HUES64 (cell line): ENCODE measurements around the gene SPANXB1. TPM values are rescaled to one million over a fixed set of nuclear protein-coding genes. Genes with fewer than 3 reads are reported as not detected.
"Not testable (repeated sequence)": the region's sequence is repeated elsewhere in the genome, so short reads cannot be mapped to it uniquely, and the experiment has no call there.

Source experiments
- H3K27ac ChIP-seq: 2 replicates; pipeline ENCODE4 v1.7.0; 2013; ENCODE audit warnings: low read depth, low read length, inconsistent platforms
- H3K27me3 ChIP-seq: 2 replicates; pipeline ENCODE4 v1.6.1; 2013; ENCODE audit warnings: mild to moderate bottlenecking, low read length; ENCODE audit not compliant: insufficient read depth
- H3K36me3 ChIP-seq: 2 replicates; pipeline ENCODE4 v1.6.1; 2013; ENCODE audit warnings: mild to moderate bottlenecking, low read length; ENCODE audit not compliant: insufficient read depth
- H3K4me1 ChIP-seq: 2 replicates; pipeline ENCODE4 v1.6.1; 2013; ENCODE audit warnings: mild to moderate bottlenecking, low read length, moderate library complexity; ENCODE audit not compliant: insufficient read depth
- H3K4me3 ChIP-seq: 2 replicates; pipeline ENCODE4 v1.5.1; 2013; ENCODE audit warnings: mild to moderate bottlenecking, low read length, moderate library complexity
- H3K9ac ChIP-seq: 2 replicates; pipeline ENCODE4 v1.6.1; 2013; ENCODE audit warnings: mild to moderate bottlenecking, low read depth, low read length
- H3K9me3 ChIP-seq: 2 replicates; pipeline ENCODE4 v1.6.1; 2013; ENCODE audit warnings: low read depth, low read length; ENCODE audit not compliant: insufficient read depth
- whole genome bisulfite sequencing: fragments of 150-250, 120-280 bp; methylation state at CpG from one replicate; pipeline ENCODE4 v1.1.7; 2013; ENCODE audit warnings: missing lambda C conversion rate; 5-methylcytosine and 5-hydroxymethylcytosine counted together
- polyA plus RNA-seq, 2 experiments: library from polyadenylated mRNA; stranded (reverse); fragments of 50-300 nt; gene quantifications; one replicate each; pipeline ENCODE4 v1.2.3, GENCODE V29; 2013

Gene SPANXB1
- polyA plus RNA-seq (2013, experiment 1 of 2) = not detected
- not detected for polyA plus RNA-seq (2013, experiment 2 of 2)

- H3K9me3 ChIP-seq, H3K27me3 ChIP-seq, H3K27ac ChIP-seq, H3K36me3 ChIP-seq, H3K4me3 ChIP-seq, H3K4me1 ChIP-seq, H3K9ac ChIP-seq: not testable (repeated sequence)
- 100% methylated on average over 13 of the region's 13 CpGs for WGBS
Observed at GRCh38 chrX:141002568-141002967, at the start of gene SPANXB1. Gene SPANXB1, plus strand, starts transcription at chrX:141002594. Its CDS starts 100 bp downstream, at chrX:141002694.

- Histone ChIP-seq H3K36me3 (no peaks in the 10 kb centered on the region), H3K27me3 (no peaks in the 10 kb centered on the region), H3K9me3 (no peaks in the 10 kb centered on the region), H3K4me3 (no peak overlapping the region), H3K27ac (no peak overlapping the region), H3K4me1 (no peaks in the 10 kb centered on the region), H3K9ac (no peak overlapping the region)
- 86% methylated on average over 3 of the region's 3 CpGs for WGBS
Observed at GRCh38 chrX:140967036-140967435, 35.4 kb upstream of the SPANXB1 start.

- Histone ChIP-seq H3K9me3 (no peaks in the 10 kb centered on the region), H3K27ac (no peak overlapping the region), H3K36me3 (no peaks in the 10 kb centered on the region), H3K4me1 (no peaks in the 10 kb centered on the region), H3K27me3 (no peaks in the 10 kb centered on the region), H3K9ac (no peak overlapping the region), H3K4me3 (no peak overlapping the region)
- 97% methylated on average over 4 of the region's 4 CpGs for WGBS
Observed at GRCh38 chrX:140971099-140971795, 31.1 kb upstream of the SPANXB1 start.

- H3K27ac ChIP-seq = no peak overlapping the region
- no peak overlapping the region for H3K4me3 ChIP-seq
- H3K27me3 ChIP-seq = no peaks in the 10 kb centered on the region
- 98% methylated on average over 3 of the region's 3 CpGs for WGBS
- no peaks in the 10 kb centered on the region for H3K9me3 ChIP-seq
- no peaks in the 10 kb centered on the region for H3K36me3 ChIP-seq
- H3K4me1 ChIP-seq = no peaks in the 10 kb centered on the region
- no peak overlapping the region for H3K9ac ChIP-seq
Observed at GRCh38 chrX:140975472-140975871, 26.9 kb upstream of the SPANXB1 start.

- Histone ChIP-seq H3K9me3 (no peaks in the 10 kb centered on the region), H3K9ac (no peak overlapping the region), H3K4me3 (no peak overlapping the region), H3K27ac (no peak overlapping the region), H3K27me3 (no peaks in the 10 kb centered on the region), H3K4me1 (no peaks in the 10 kb centered on the region), H3K36me3 (no peaks in the 10 kb centered on the region)
- 90% methylated on average over 2 of the region's 3 CpGs for WGBS
Observed at GRCh38 chrX:140980271-140980670, 22.1 kb upstream of the SPANXB1 start.

GRCh38 chrX:140983730-140984129, 18.7 kb upstream of the SPANXB1 start:
- WGBS = no CpG with 5 or more reads among the region's 1 CpG
- no peaks in the 10 kb centered on the region for H3K27me3 ChIP-seq
- H3K9ac ChIP-seq = no peak overlapping the region
- H3K27ac ChIP-seq = no peak overlapping the region
- no peaks in the 10 kb centered on the region for H3K36me3 ChIP-seq
- no peaks in the 10 kb centered on the region for H3K9me3 ChIP-seq
- H3K4me1 ChIP-seq = no peaks in the 10 kb centered on the region
- H3K4me3 ChIP-seq = no peak overlapping the region

GRCh38 chrX:141005243-141005642, 2.8 kb downstream of the SPANXB1 start:
- H3K4me1 ChIP-seq, H3K4me3 ChIP-seq, H3K27me3 ChIP-seq, H3K9me3 ChIP-seq, H3K36me3 ChIP-seq, H3K9ac ChIP-seq, H3K27ac ChIP-seq: not testable (repeated sequence)
- no CpG with 5 or more reads among the region's 6 CpGs for WGBS

GRCh38 chrX:141044246-141044645, 41.9 kb downstream of the SPANXB1 start:
- H3K36me3 ChIP-seq, H3K9me3 ChIP-seq, H3K4me3 ChIP-seq, H3K9ac ChIP-seq, H3K4me1 ChIP-seq, H3K27ac ChIP-seq, H3K27me3 ChIP-seq: not testable (repeated sequence)
- 94% methylated on average over 8 of the region's 14 CpGs for WGBS

- H3K27me3 ChIP-seq, H3K9ac ChIP-seq, H3K9me3 ChIP-seq, H3K4me3 ChIP-seq, H3K4me1 ChIP-seq, H3K27ac ChIP-seq, H3K36me3 ChIP-seq: not testable (repeated sequence)
- WGBS = 100% methylated on average over 1 of the region's 3 CpGs
Observed at GRCh38 chrX:141049878-141050277, 47.5 kb downstream of the SPANXB1 start.

GRCh38 chrX:141052098-141052497, 49.7 kb downstream of the SPANXB1 start:
- not testable (repeated sequence) for H3K27ac ChIP-seq, H3K36me3 ChIP-seq, H3K4me3 ChIP-seq, H3K27me3 ChIP-seq, H3K9me3 ChIP-seq, H3K9ac ChIP-seq, H3K4me1 ChIP-seq
- 50% methylated on average over 3 of the region's 5 CpGs for WGBS
